ENCODE data around the gene NCOA3.
A peak's percentile ranks its signal among the peaks of the same experiment; 100 is the strongest.

The NCOA3 gene

DNA sequence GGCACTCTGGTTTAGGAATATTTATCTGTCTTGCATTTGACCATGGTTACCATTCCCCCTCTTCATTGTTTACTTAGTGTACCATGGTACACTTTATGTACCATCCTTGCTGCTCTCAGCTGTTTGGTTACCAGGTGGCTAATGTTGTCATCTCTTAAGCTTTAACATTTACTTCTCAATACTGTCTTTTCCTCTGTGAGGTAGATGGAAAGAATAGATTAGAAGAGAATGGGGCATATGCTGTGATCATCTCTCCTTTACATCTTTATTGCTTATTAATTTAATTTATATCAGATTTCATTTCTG lies 109.2 kb downstream of the NCOA3 start:
- Histone ChIP-seq H4K20me1 (ENCODE audit: insufficient read depth, low read length, poor library complexity, severe bottlenecking) (no peaks in the 10 kb centered on the region), H3K4me3 (ENCODE audit: low read length, poor library complexity, severe bottlenecking) (peak overlapping the region; percentile 13), H3K9ac (ENCODE audit: low read depth, low read length, poor library complexity, severe bottlenecking) (no peak overlapping the region), H2AFZ (ENCODE audit: low read length) (no peak overlapping the region), H3K9me2 (replicated peaks; ENCODE audit: low read depth, low read length) (no peaks in the 10 kb centered on the region), H3K4me2 (ENCODE audit: low read depth, low read length, poor library complexity, severe bottlenecking) (peak overlapping the region; percentile 58), H3K4me1 (ENCODE audit: insufficient read depth, low read length, poor library complexity, severe bottlenecking) (peaks cover 18% of the 10 kb centered on the region), H3K9me3 (ENCODE audit: insufficient read depth, low read depth, low read length) (no peaks in the 10 kb centered on the region), H3K36me3 (ENCODE audit: insufficient read depth, low read length) (no peaks in the 10 kb centered on the region), H3K27me3 (ENCODE audit: insufficient read depth, low read length, poor library complexity, severe bottlenecking) (no peaks in the 10 kb centered on the region), H3K79me2 (ENCODE audit: insufficient read depth, low read length) (peaks cover 16% of the 10 kb centered on the region; the same call in 1 of the 2 replicates), H3F3A (ENCODE audit: low read depth) (no peaks in the 10 kb centered on the region)
- TF ChIP-seq EZH2phosphoT487 (IDR thresholded peaks at IDR 0.05; ENCODE audit: borderline replicate concordance) = no peak
- TF ChIP-seq, protein P1, sequence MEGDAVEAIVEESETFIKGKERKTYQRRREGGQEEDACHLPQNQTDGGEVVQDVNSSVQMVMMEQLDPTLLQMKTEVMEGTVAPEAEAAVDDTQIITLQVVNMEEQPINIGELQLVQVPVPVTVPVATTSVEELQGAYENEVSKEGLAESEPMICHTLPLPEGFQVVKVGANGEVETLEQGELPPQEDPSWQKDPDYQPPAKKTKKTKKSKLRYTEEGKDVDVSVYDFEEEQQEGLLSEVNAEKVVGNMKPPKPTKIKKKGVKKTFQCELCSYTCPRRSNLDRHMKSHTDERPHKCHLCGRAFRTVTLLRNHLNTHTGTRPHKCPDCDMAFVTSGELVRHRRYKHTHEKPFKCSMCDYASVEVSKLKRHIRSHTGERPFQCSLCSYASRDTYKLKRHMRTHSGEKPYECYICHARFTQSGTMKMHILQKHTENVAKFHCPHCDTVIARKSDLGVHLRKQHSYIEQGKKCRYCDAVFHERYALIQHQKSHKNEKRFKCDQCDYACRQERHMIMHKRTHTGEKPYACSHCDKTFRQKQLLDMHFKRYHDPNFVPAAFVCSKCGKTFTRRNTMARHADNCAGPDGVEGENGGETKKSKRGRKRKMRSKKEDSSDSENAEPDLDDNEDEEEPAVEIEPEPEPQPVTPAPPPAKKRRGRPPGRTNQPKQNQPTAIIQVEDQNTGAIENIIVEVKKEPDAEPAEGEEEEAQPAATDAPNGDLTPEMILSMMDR (conservative IDR thresholded peaks at IDR 0.05; ENCODE audit: low read length) = no peak

DNA sequence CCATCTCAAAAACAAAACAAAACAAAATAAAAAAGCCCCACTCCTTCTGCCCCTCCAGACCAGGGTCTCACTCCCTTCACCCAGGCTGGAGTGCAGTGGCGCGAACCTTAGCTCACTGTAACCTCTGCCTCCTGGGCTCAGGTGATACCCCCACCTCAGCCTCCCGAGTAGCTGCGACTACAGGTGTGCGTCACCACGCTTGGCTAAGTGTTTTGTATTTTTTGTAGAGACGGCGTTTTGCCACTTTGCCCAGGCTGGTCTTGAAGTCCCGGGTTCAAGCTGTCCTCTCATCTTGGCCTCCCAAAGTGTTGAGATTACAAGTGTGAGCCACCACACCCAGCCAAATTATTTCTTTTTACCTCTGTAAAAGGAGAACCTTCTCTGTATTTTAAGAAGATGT lies 110.1 kb downstream of the NCOA3 start:
- Histone ChIP-seq H3K9me2 (replicated peaks; ENCODE audit: low read depth, low read length) (no peaks in the 10 kb centered on the region), H3K9ac (ENCODE audit: low read depth, low read length, poor library complexity, severe bottlenecking) (no peak overlapping the region), H4K20me1 (ENCODE audit: insufficient read depth, low read length, poor library complexity, severe bottlenecking) (no peaks in the 10 kb centered on the region), H3K4me2 (ENCODE audit: low read depth, low read length, poor library complexity, severe bottlenecking) (no peak overlapping the region), H3K9me3 (ENCODE audit: insufficient read depth, low read depth, low read length) (no peaks in the 10 kb centered on the region), H2AFZ (ENCODE audit: low read length) (no peak overlapping the region), H3K4me1 (ENCODE audit: insufficient read depth, low read length, poor library complexity, severe bottlenecking) (peaks cover 17% of the 10 kb centered on the region), H3F3A (ENCODE audit: low read depth) (no peaks in the 10 kb centered on the region), H3K27me3 (ENCODE audit: insufficient read depth, low read length, poor library complexity, severe bottlenecking) (no peaks in the 10 kb centered on the region), H3K79me2 (ENCODE audit: insufficient read depth, low read length) (peaks cover 12% of the 10 kb centered on the region; the same call in 1 of the 2 replicates), H3K36me3 (ENCODE audit: insufficient read depth, low read length) (no peaks in the 10 kb centered on the region), H3K4me3 (ENCODE audit: low read length, poor library complexity, severe bottlenecking) (no peak overlapping the region)
- TF ChIP-seq EZH2phosphoT487 (IDR thresholded peaks at IDR 0.05; ENCODE audit: borderline replicate concordance) = no peak
- TF ChIP-seq, protein P1 (conservative IDR thresholded peaks at IDR 0.05; ENCODE audit: low read length) = no peak

DNA sequence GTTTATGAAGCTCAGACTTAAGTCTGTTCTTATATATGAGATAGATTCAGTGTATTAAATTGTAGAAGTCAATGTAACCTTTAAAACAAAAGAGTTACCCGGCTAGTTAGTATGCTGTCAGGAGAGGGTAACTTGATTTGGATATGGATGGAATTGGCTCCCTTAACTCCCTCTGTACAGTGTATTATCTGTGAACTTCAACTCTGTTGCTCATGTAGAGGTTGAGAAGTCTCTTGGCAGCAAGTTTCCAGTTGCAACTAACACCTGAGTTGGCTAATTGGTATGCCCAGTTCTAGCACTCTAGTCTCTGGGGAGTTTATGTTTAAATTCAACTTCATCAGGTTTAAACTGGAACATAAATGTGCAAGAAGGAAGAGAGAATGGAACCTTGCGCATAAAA lies 111.0 kb downstream of the NCOA3 start:
- no peaks in the 10 kb centered on the region for H4K20me1 ChIP-seq (ENCODE audit: insufficient read depth, low read length, poor library complexity, severe bottlenecking)
- H3K4me1 ChIP-seq (ENCODE audit: insufficient read depth, low read length, poor library complexity, severe bottlenecking) = peaks cover 11% of the 10 kb centered on the region
- H3K79me2 ChIP-seq (ENCODE audit: insufficient read depth, low read length) = peaks cover 12% of the 10 kb centered on the region; the same call in 1 of the 2 replicates
- no peaks in the 10 kb centered on the region for H3K9me3 ChIP-seq (ENCODE audit: insufficient read depth, low read depth, low read length)
- H3K4me2 ChIP-seq (ENCODE audit: low read depth, low read length, poor library complexity, severe bottlenecking) = no peak overlapping the region
- no peaks in the 10 kb centered on the region for H3F3A ChIP-seq (ENCODE audit: low read depth)
- H3K36me3 ChIP-seq (ENCODE audit: insufficient read depth, low read length) = no peaks in the 10 kb centered on the region
- H3K9me2 ChIP-seq (replicated peaks; ENCODE audit: low read depth, low read length) = no peaks in the 10 kb centered on the region
- TF ChIP-seq, protein P1 (conservative IDR thresholded peaks at IDR 0.05; ENCODE audit: low read length) = no peak
- TF ChIP-seq EZH2phosphoT487 (IDR thresholded peaks at IDR 0.05; ENCODE audit: borderline replicate concordance) = no peak
- H3K4me3 ChIP-seq (ENCODE audit: low read length, poor library complexity, severe bottlenecking) = no peak overlapping the region
- H2AFZ ChIP-seq (ENCODE audit: low read length) = no peak overlapping the region
- H3K27me3 ChIP-seq (ENCODE audit: insufficient read depth, low read length, poor library complexity, severe bottlenecking) = no peaks in the 10 kb centered on the region
- H3K9ac ChIP-seq (ENCODE audit: low read depth, low read length, poor library complexity, severe bottlenecking) = no peak overlapping the region
